K562 (cell line): ENCODE measurements around the gene GLUL. TPM values are rescaled to one million over a fixed set of nuclear protein-coding genes. Genes with fewer than 3 reads are reported as not detected.
A peak's percentile ranks its signal among the peaks of the same experiment; 100 is the strongest.

Source experiments
- ARID3A ChIP-seq: IDR thresholded peaks from 2 replicates; pipeline ENCODE4 v1.6.1; 2012; ENCODE audit warnings: low read depth, low read length, improper control_type of control experiment, borderline replicate concordance
- BCOR ChIP-seq: fragments of 450-650 bp; IDR thresholded peaks from 2 replicates; pipeline ENCODE4 v1.6.1; 2016
- CBX3 ChIP-seq, 2 experiments: IDR thresholded peaks; 1 replicate in 1 of 2; 2 replicates in 1 of 2; pipeline ENCODE4 v1.6.1; 2012; ENCODE audit warnings: inconsistent platforms in 2 of 2, low read length in 2 of 2, borderline replicate concordance in 1 of 2, control low read depth in 1 of 2
- EWSR1 ChIP-seq: fragments of 450-650 bp; IDR thresholded peaks from 2 replicates; pipeline ENCODE4 v1.6.1; 2018; ENCODE audit warnings: borderline replicate concordance, mild to moderate bottlenecking, low read depth, moderate library complexity; ENCODE audit not compliant: partially characterized antibody
- HDAC1 ChIP-seq, 2 experiments: fragments of 450-650 bp; IDR thresholded peaks; 2 replicates each; pipeline ENCODE4 v1.6.1; 2016 to 2017; ENCODE audit warnings: inconsistent platforms in 1 of 2, mild to moderate bottlenecking in 1 of 2, moderate library complexity in 1 of 2
- MAFG ChIP-seq: fragments of 450-650 bp; conservative IDR thresholded peaks from 2 replicates; pipeline ENCODE4 v1.6.1; 2016; ENCODE audit warnings: missing genetic modification characterization, missing compliant biosample characterization
- NFIC ChIP-seq: fragments of 450-650 bp; IDR thresholded peaks from 2 replicates; pipeline ENCODE4 v1.6.1; 2017; ENCODE audit warnings: mild to moderate bottlenecking, inconsistent platforms
- POLR3A ChIP-seq: IDR thresholded peaks from 2 replicates; pipeline ENCODE4 v1.6.1; 2011; ENCODE audit warnings: borderline replicate concordance, mild to moderate bottlenecking, moderate library complexity; ENCODE audit not compliant: insufficient read length, insufficient read depth; ENCODE audit errors: extremely low read depth
- PTTG1 ChIP-seq: fragments of 450-650 bp; IDR thresholded peaks from 2 replicates; pipeline ENCODE4 v1.6.1; 2016; ENCODE audit warnings: low read depth, mild to moderate bottlenecking, missing genetic modification characterization, missing compliant biosample characterization
- RB1 ChIP-seq: fragments of 450-650 bp; IDR thresholded peaks from 2 replicates; pipeline ENCODE4 v1.6.1; 2017; ENCODE audit warnings: low read depth, mild to moderate bottlenecking
- SMARCA4 ChIP-seq: fragments of 450-650 bp; IDR thresholded peaks from 2 replicates; pipeline ENCODE4 v1.6.1; 2016
- TEAD1 ChIP-seq, 2 experiments: fragments of 450-650 bp in 1 of 2; sonication (generic) in 1 of 2; formaldehyde crosslinking; IDR thresholded peaks; 2 replicates each; pipeline versions ENCODE4 v1.4.0 to v1.8.0; 2020 to 2022; ENCODE audit warnings: mild to moderate bottlenecking in 2 of 2, missing genetic modification reagents in 1 of 2
- ZBED1 ChIP-seq: IDR thresholded peaks from 2 replicates; pipeline ENCODE4 v1.6.1; 2014
- ZBTB26 ChIP-seq: fragments of 450-650 bp; formaldehyde crosslinking; IDR thresholded peaks from 2 replicates; pipeline ENCODE4 v1.4.0; 2022; ENCODE audit warnings: missing genetic modification characterization
- ZBTB5 ChIP-seq: fragments of 450-650 bp; IDR thresholded peaks from 2 replicates; pipeline ENCODE4 v1.6.1; 2017; ENCODE audit warnings: antibody characterized with exemption
- ZNF551 ChIP-seq: fragments of 250-450 bp; sonication (Bioruptor Pico); IDR thresholded peaks from 2 replicates; pipeline ENCODE4 v1.5.0; 2021; ENCODE audit warnings: mild to moderate bottlenecking, moderate library complexity
- ZNF830 ChIP-seq: fragments of 250-450 bp; sonication (Bioruptor Pico); IDR thresholded peaks from 2 replicates; pipeline ENCODE4 v1.5.0; 2021; ENCODE audit warnings: mild to moderate bottlenecking
- polyA plus RNA-seq, 8 experiments: library from polyadenylated mRNA; depleted of rRNA in 4 of 8; stranded (reverse) in 5 of 8; unstranded in 3 of 8; fragments of >200 nt; fragmentation: Nextera tagmentation in 2 of 8; fragmentation: Illumina TruSeq in 1 of 8; extraction: Ambion mirVana in 2 of 8; extraction: Trizol in 1 of 8; gene quantifications; 2 replicates each; pipeline versions ENCODE4 v1.2.1 to v1.2.3, GENCODE V29; 2011 to 2014; ENCODE audit warnings: inconsistent platforms in 1 of 8, missing spikeins in 1 of 8
- total RNA-seq, 7 experiments: library from RNA; depleted of rRNA in 6 of 7; stranded (reverse); fragments of >200 nt in 6 of 7; fragmentation: Illumina TruSeq in 2 of 7; extraction: Trizol in 2 of 7; gene quantifications; 2 replicates each; pipeline versions ENCODE4 v1.2.1 to v1.2.3, GENCODE V29; 2011 to 2021; ENCODE audit warnings: low replicate concordance in 1 of 7
- TF ChIP-seq, protein P1 (sequence below): fragments of 450-650 bp; IDR thresholded peaks from 2 replicates; pipeline ENCODE4 v1.6.1; 2016; ENCODE audit warnings: low read depth, mild to moderate bottlenecking, moderate library complexity
- TF ChIP-seq, protein P2 (sequence below): fragments of 450-650 bp; IDR thresholded peaks from 2 replicates; pipeline ENCODE4 v1.6.1; 2016; ENCODE audit warnings: mild to moderate bottlenecking

Gene GLUL
- total and polyA plus RNA-seq, 9 of the 15 experiments (the other 6 are each of a cell fraction or from before 2014, with no cell fraction given), result 1,088 to 4,222 (median 1,338) TPM

GRCh38 chr1:182337736-182338571 is 53.6 kb downstream of the GLUL start (continued):
- peak in 1 of 2 experiments; percentile 69; a peak in 2 of 4 replicates for TF ChIP-seq TEAD1 (CRISPR knock-in tag; IDR thresholded peaks at IDR 0.05)
- 0 out of 2 replicates have a peak, but pooled peaks have one; percentile 15 for TF ChIP-seq ZBTB5
- TF ChIP-seq RB1, result no peak; the same call in 1 of the 2 replicates
- TF ChIP-seq SMARCA4, result peak; percentile 94
- no peak; the same call in 1 of the 2 replicates for TF ChIP-seq ARID3A
- peak; percentile 66; the same call in 1 of the 2 replicates for TF ChIP-seq BCOR
- TF ChIP-seq ZBTB26 (CRISPR knock-in tag), result 0 out of 2 replicates have a peak, but pooled peaks have one; percentile 66
- no peak for TF ChIP-seq MAFG (tag)
- peak; percentile 94 for TF ChIP-seq NFIC
- TF ChIP-seq PTTG1 (tag), result 0 out of 2 replicates have a peak, but pooled peaks have one; percentile 25
- TF ChIP-seq HDAC1 (IDR thresholded peaks at IDR 0.05), result peak in 1 of 2 experiments; percentile 93; a peak in 2 of 4 replicates
- TF ChIP-seq POLR3A, result no peak
- TF ChIP-seq CBX3 (IDR thresholded peaks at IDR 0.05; ENCODE audit: borderline replicate concordance in 1 of 2, low read length in 2 of 2), result peak in 1 of 2 experiments; percentile 99; a peak in 2 of 3 replicates
- no peak for TF ChIP-seq ZNF830 (CRISPR knock-in tag)
- no peak for TF ChIP-seq ZNF551 (CRISPR knock-in tag)
- TF ChIP-seq EWSR1, result no peak
- TF ChIP-seq, protein P1, sequence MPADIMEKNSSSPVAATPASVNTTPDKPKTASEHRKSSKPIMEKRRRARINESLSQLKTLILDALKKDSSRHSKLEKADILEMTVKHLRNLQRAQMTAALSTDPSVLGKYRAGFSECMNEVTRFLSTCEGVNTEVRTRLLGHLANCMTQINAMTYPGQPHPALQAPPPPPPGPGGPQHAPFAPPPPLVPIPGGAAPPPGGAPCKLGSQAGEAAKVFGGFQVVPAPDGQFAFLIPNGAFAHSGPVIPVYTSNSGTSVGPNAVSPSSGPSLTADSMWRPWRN, result peak; percentile 81
- TF ChIP-seq, protein P2, sequence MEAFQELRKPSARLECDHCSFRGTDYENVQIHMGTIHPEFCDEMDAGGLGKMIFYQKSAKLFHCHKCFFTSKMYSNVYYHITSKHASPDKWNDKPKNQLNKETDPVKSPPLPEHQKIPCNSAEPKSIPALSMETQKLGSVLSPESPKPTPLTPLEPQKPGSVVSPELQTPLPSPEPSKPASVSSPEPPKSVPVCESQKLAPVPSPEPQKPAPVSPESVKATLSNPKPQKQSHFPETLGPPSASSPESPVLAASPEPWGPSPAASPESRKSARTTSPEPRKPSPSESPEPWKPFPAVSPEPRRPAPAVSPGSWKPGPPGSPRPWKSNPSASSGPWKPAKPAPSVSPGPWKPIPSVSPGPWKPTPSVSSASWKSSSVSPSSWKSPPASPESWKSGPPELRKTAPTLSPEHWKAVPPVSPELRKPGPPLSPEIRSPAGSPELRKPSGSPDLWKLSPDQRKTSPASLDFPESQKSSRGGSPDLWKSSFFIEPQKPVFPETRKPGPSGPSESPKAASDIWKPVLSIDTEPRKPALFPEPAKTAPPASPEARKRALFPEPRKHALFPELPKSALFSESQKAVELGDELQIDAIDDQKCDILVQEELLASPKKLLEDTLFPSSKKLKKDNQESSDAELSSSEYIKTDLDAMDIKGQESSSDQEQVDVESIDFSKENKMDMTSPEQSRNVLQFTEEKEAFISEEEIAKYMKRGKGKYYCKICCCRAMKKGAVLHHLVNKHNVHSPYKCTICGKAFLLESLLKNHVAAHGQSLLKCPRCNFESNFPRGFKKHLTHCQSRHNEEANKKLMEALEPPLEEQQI, result 0 out of 2 replicates have a peak, but pooled peaks have one; percentile 22
- no peak for TF ChIP-seq ZBED1
